Neural cell (in vitro differentiated cells): ENCODE results near the gene ACTR10. TPM values are rescaled to one million over a fixed set of nuclear protein-coding genes. Genes with fewer than 3 reads are reported as not detected.

Source experiments
- H2AFZ ChIP-seq: fragments of 200-600, 300-800 bp; sonication (generic), shearing (Covaris generic); 2 replicates; pipeline ENCODE4 v1.6.0; 2014; ENCODE audit warnings: low read depth, mild to moderate bottlenecking, antibody characterized with exemption, low read length, moderate library complexity
- H3F3A ChIP-seq: fragments of 200-600 bp; shearing (Covaris generic); 2 replicates; pipeline ENCODE4 v1.6.1; 2016; ENCODE audit warnings: mild to moderate bottlenecking, moderate library complexity, mixed read lengths, antibody characterized with exemption, low read length; ENCODE audit not compliant: insufficient read depth, poor library complexity, severe bottlenecking
- H3K27ac ChIP-seq: fragments of 200-600, 300-800 bp; sonication (generic), shearing (Covaris generic); 2 replicates; pipeline ENCODE4 v1.5.1; 2014; ENCODE audit warnings: mild to moderate bottlenecking, low read length, moderate library complexity
- H3K27me3 ChIP-seq: fragments of 300-800, 200-600 bp; sonication (generic), shearing (Covaris generic); 2 replicates; pipeline ENCODE4 v1.6.0; 2014; ENCODE audit warnings: mild to moderate bottlenecking, low read depth, low read length, moderate library complexity; ENCODE audit not compliant: insufficient read depth
- H3K36me3 ChIP-seq: fragments of 300-800, 200-600 bp; sonication (generic), shearing (Covaris generic); 2 replicates; pipeline ENCODE4 v1.5.1; 2014; ENCODE audit warnings: mild to moderate bottlenecking, antibody characterized with exemption, low read length, moderate library complexity; ENCODE audit not compliant: insufficient read depth
- H3K4me2 ChIP-seq: fragments of 300-800, 200-600 bp; sonication (generic), shearing (Covaris generic); 2 replicates; pipeline ENCODE4 v1.6.0; 2014; ENCODE audit warnings: mild to moderate bottlenecking, low read length
- H3K4me3 ChIP-seq: fragments of 300-800, 200-600 bp; sonication (generic), shearing (Covaris generic); 2 replicates; pipeline ENCODE4 v1.5.1; 2014; ENCODE audit warnings: mild to moderate bottlenecking, low read length, moderate library complexity
- H3K79me2 ChIP-seq: fragments of 200-600 bp; shearing (Covaris generic); replicated peaks from 2 replicates; pipeline ENCODE4 v1.6.0; 2014; ENCODE audit warnings: mild to moderate bottlenecking, low read length, moderate library complexity; ENCODE audit not compliant: insufficient read depth
- H3K9ac ChIP-seq: fragments of 300-800, 200-600 bp; sonication (generic), shearing (Covaris generic); 2 replicates; pipeline ENCODE4 v1.6.1; 2016; ENCODE audit warnings: mild to moderate bottlenecking, low read length, mixed read lengths
- H3K9me2 ChIP-seq: fragments of 200-600 bp; shearing (Covaris generic); 2 replicates; pipeline ENCODE4 v1.6.1; 2016; ENCODE audit warnings: mild to moderate bottlenecking, low read length, mixed read lengths; ENCODE audit not compliant: insufficient read depth
- H3K9me3 ChIP-seq: fragments of 200-600, 300-800 bp; sonication (generic), shearing (Covaris generic); 2 replicates; pipeline ENCODE4 v1.6.1; 2016; ENCODE audit warnings: mild to moderate bottlenecking, mixed run types, low read length, moderate library complexity, mixed read lengths
- H4K20me1 ChIP-seq: fragments of 200-600 bp; shearing (Covaris generic); 2 replicates; pipeline ENCODE4 v1.6.1; 2016; ENCODE audit warnings: mild to moderate bottlenecking, mixed run types; ENCODE audit not compliant: insufficient read depth
- EP300 ChIP-seq: fragments of 450-650 bp; conservative IDR thresholded peaks from 2 replicates; pipeline ENCODE4 v1.6.1; 2014; ENCODE audit warnings: antibody characterized with exemption, mild to moderate bottlenecking, moderate library complexity; ENCODE audit not compliant: poor library complexity, severe bottlenecking
- EZH2 ChIP-seq: fragments of 200-600, 300-800 bp; shearing (Covaris generic), sonication (generic); IDR thresholded peaks from 2 replicates; pipeline ENCODE4 v1.6.1; 2014; ENCODE audit warnings: antibody characterized with exemption, low read length, borderline replicate concordance, mild to moderate bottlenecking; ENCODE audit not compliant: insufficient read depth, poor library complexity, severe bottlenecking
- MXI1 ChIP-seq: fragments of 450-650 bp; conservative IDR thresholded peaks from 2 replicates; pipeline ENCODE4 v1.6.1; 2014; ENCODE audit warnings: antibody characterized with exemption, mild to moderate bottlenecking; ENCODE audit not compliant: poor library complexity, severe bottlenecking
- POLR2AphosphoS5 ChIP-seq: IDR thresholded peaks from 2 replicates; pipeline ENCODE4 v1.6.1; 2012
- RAD21 ChIP-seq: fragments of 450-650 bp; conservative IDR thresholded peaks from 2 replicates; pipeline ENCODE4 v1.6.1; 2014; ENCODE audit warnings: antibody characterized with exemption, mild to moderate bottlenecking, moderate library complexity
- SMC3 ChIP-seq: fragments of 450-650 bp; conservative IDR thresholded peaks from 2 replicates; pipeline ENCODE4 v1.6.1; 2014; ENCODE audit warnings: antibody characterized with exemption, mild to moderate bottlenecking, moderate library complexity; ENCODE audit not compliant: poor library complexity
- TAF1 ChIP-seq: IDR thresholded peaks from 2 replicates; pipeline ENCODE4 v1.6.1; 2012; ENCODE audit warnings: low read depth
- polyA plus RNA-seq: library from polyadenylated mRNA; depleted of rRNA; stranded (reverse); fragments of >200 nt; gene quantifications from 2 replicates; pipeline ENCODE4 v1.2.3, GENCODE V29; 2014
- small RNA-seq, 3 experiments: library from RNA; depleted of rRNA; stranded (forward); fragments of <200 nt; gene quantifications; one replicate each; pipeline ENCODE3, GENCODE V24; 2012
- TF ChIP-seq, protein P1 (sequence below): fragments of 450-650 bp; IDR thresholded peaks from 2 replicates; pipeline ENCODE4 v1.5.1; 2014; ENCODE audit warnings: antibody characterized with exemption, mild to moderate bottlenecking, moderate library complexity; ENCODE audit not compliant: poor library complexity, severe bottlenecking
- TF ChIP-seq, protein P2 (sequence below): IDR thresholded peaks from 2 replicates; pipeline ENCODE4 v1.6.1; 2012; ENCODE audit warnings: borderline replicate concordance

Gene ACTR10
- polyA plus RNA-seq, 1 donor from 2014 or later: 401 TPM

DNA sequence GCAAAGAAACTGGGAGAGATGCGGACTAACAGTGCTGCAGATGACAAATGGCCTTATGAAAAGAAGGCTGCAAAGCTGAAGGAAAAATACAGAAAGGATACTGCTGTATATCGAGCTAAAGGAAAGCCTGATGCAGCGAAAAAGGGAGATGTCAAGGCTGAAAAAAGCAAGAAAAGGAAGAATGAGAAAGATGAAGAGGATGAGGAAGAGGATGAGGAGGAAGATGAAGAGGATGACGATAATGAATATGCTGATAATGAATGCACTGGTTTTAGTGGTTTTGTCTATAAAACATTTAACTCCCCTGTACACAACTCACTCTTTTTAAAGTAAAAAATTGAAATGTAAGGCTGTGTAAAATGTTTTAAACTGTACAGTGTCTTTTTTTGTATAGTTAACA, 85.2 kb downstream of the ACTR10 start:
- no peak overlapping the region for H3K4me2 ChIP-seq
- peaks cover 5% of the 10 kb centered on the region for H4K20me1 ChIP-seq
- H3K36me3 ChIP-seq: peaks cover 11% of the 10 kb centered on the region
- no peak for TF ChIP-seq SMC3
- TF ChIP-seq, protein P1, sequence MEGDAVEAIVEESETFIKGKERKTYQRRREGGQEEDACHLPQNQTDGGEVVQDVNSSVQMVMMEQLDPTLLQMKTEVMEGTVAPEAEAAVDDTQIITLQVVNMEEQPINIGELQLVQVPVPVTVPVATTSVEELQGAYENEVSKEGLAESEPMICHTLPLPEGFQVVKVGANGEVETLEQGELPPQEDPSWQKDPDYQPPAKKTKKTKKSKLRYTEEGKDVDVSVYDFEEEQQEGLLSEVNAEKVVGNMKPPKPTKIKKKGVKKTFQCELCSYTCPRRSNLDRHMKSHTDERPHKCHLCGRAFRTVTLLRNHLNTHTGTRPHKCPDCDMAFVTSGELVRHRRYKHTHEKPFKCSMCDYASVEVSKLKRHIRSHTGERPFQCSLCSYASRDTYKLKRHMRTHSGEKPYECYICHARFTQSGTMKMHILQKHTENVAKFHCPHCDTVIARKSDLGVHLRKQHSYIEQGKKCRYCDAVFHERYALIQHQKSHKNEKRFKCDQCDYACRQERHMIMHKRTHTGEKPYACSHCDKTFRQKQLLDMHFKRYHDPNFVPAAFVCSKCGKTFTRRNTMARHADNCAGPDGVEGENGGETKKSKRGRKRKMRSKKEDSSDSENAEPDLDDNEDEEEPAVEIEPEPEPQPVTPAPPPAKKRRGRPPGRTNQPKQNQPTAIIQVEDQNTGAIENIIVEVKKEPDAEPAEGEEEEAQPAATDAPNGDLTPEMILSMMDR: no peak
- no peak for TF ChIP-seq EZH2
- no peak for TF ChIP-seq POLR2AphosphoS5
- no peak for TF ChIP-seq MXI1
- TF ChIP-seq, protein P2, sequence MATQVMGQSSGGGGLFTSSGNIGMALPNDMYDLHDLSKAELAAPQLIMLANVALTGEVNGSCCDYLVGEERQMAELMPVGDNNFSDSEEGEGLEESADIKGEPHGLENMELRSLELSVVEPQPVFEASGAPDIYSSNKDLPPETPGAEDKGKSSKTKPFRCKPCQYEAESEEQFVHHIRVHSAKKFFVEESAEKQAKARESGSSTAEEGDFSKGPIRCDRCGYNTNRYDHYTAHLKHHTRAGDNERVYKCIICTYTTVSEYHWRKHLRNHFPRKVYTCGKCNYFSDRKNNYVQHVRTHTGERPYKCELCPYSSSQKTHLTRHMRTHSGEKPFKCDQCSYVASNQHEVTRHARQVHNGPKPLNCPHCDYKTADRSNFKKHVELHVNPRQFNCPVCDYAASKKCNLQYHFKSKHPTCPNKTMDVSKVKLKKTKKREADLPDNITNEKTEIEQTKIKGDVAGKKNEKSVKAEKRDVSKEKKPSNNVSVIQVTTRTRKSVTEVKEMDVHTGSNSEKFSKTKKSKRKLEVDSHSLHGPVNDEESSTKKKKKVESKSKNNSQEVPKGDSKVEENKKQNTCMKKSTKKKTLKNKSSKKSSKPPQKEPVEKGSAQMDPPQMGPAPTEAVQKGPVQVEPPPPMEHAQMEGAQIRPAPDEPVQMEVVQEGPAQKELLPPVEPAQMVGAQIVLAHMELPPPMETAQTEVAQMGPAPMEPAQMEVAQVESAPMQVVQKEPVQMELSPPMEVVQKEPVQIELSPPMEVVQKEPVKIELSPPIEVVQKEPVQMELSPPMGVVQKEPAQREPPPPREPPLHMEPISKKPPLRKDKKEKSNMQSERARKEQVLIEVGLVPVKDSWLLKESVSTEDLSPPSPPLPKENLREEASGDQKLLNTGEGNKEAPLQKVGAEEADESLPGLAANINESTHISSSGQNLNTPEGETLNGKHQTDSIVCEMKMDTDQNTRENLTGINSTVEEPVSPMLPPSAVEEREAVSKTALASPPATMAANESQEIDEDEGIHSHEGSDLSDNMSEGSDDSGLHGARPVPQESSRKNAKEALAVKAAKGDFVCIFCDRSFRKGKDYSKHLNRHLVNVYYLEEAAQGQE: no peak
- TF ChIP-seq RAD21: no peak
- no peak for TF ChIP-seq TAF1
- no peak for TF ChIP-seq EP300
- H3K9me3 ChIP-seq: no peaks in the 10 kb centered on the region
- H3K9me2 ChIP-seq: no peaks in the 10 kb centered on the region
- H3K27ac ChIP-seq: no peak overlapping the region
- H3K79me2 ChIP-seq: peaks cover 53% of the 10 kb centered on the region
- no peak overlapping the region for H3K4me3 ChIP-seq
- H2AFZ ChIP-seq: no peak overlapping the region
- no peaks in the 10 kb centered on the region for H3F3A ChIP-seq
- H3K27me3 ChIP-seq: no peaks in the 10 kb centered on the region
- H3K9ac ChIP-seq: no peak overlapping the region

Small RNA genes within 50 kb of the gene (small RNA-seq; reads per million reads assigned to genes)
- gene RN7SL598P: 0 reads per million in 3 experiments

Other genes with a start within 250 kb of the ACTR10 start
- gene ARMH4, start 47.9 kb upstream of the ACTR10 start, polyA plus RNA-seq: 14.1 and 14.3 TPM in 2 replicates
- 155 and 198 TPM in 2 replicates for gene PSMA3, start 44.7 kb downstream of the ACTR10 start, polyA plus RNA-seq
- gene ARID4A, start 98.4 kb downstream of the ACTR10 start, polyA plus RNA-seq: 32.3 and 38.5 TPM in 2 replicates
- not detected in 2 replicates for gene TOMM20L, start 195.8 kb downstream of the ACTR10 start, polyA plus RNA-seq
- gene TIMM9, start 227.4 kb downstream of the ACTR10 start, polyA plus RNA-seq: 48.3 and 51.1 TPM in 2 replicates
- 8.0 and 10.3 TPM in 2 replicates for gene KIAA0586, start 227.6 kb downstream of the ACTR10 start, polyA plus RNA-seq